DMS114 treated with DMSO at 0.1 percent for 48 hours (cell line): Measurements from ENCODE around the gene PTPN13.

Experiments used
- DNase-seq: peaks from one replicate; lab custom pipeline; 2025; ENCODE audit not compliant: unreplicated experiment; lab: John Stamatoyannopoulos, UW

The PTPN13 gene

GRCh38 chr4:86809809-86810208 is 215.7 kb downstream of the PTPN13 start:
- DNase-seq = no peak

GRCh38 chr4:86810847-86811246 is 216.7 kb downstream of the PTPN13 start:
- no peak for DNase-seq

GRCh38 chr4:86815653-86816052 is 221.5 kb downstream of the PTPN13 start:
- DNase-seq = no peak

GRCh38 chr4:86816501-86817273 is 222.6 kb downstream of the PTPN13 start:
- DNase-seq = no peak

GRCh38 chr4:86818211-86818610 is 224.1 kb downstream of the PTPN13 start:
- DNase-seq = no peak

GRCh38 chr4:86818841-86819240 is 224.7 kb downstream of the PTPN13 start:
- no peak for DNase-seq

- DNase-seq = no peak
Measured at GRCh38 chr4:86819561-86819960, 225.4 kb downstream of the PTPN13 start.

- no peak for DNase-seq
Measured at GRCh38 chr4:86821151-86821550, 227.0 kb downstream of the PTPN13 start.

- no peak for DNase-seq
Measured at GRCh38 chr4:86822136-86822535, 228.0 kb downstream of the PTPN13 start.

- DNase-seq = no peak
Measured at GRCh38 chr4:86825511-86825910, 231.4 kb downstream of the PTPN13 start.

- DNase-seq = no peak
Measured at GRCh38 chr4:86831262-86832130, 237.4 kb downstream of the PTPN13 start.

GRCh38 chr4:86833615-86834014 is 239.5 kb downstream of the PTPN13 start:
- no peak for DNase-seq

GRCh38 chr4:86834901-86835300 is 240.8 kb downstream of the PTPN13 start:
- no peak for DNase-seq

- DNase-seq = no peak
Measured at GRCh38 chr4:86835677-86836076, 241.6 kb downstream of the PTPN13 start.

- DNase-seq = no peak
Measured at GRCh38 chr4:86837691-86838503, 243.8 kb downstream of the PTPN13 start.

- no peak for DNase-seq
Measured at GRCh38 chr4:86840858-86841257, 246.7 kb downstream of the PTPN13 start.

- DNase-seq = no peak
Measured at GRCh38 chr4:86841309-86841708, 247.2 kb downstream of the PTPN13 start.

GRCh38 chr4:86845593-86845992 is 251.5 kb downstream of the PTPN13 start:
- no peak for DNase-seq

- DNase-seq = no peak
Measured at GRCh38 chr4:86846921-86847320, 252.8 kb downstream of the PTPN13 start.

GRCh38 chr4:86847571-86847970 is 253.5 kb downstream of the PTPN13 start:
- DNase-seq = no peak

- DNase-seq = no peak
Measured at GRCh38 chr4:86848136-86848535, 254.0 kb downstream of the PTPN13 start.
